GM21423 (cell line): ENCODE data around the gene ZNF845.
"Not testable (repeated sequence)": the region's sequence is repeated elsewhere in the genome, so short reads cannot be mapped to it uniquely, and the experiment has no call there.

Source experiments
- ATAC-seq: cut with Tn5 transposase; IDR thresholded peaks from one replicate; pipeline ENCODE4 v1.9.1; 2021; ENCODE audit warnings: mild to moderate bottlenecking, moderate library complexity; ENCODE audit not compliant: unreplicated experiment

The ZNF845 gene

DNA sequence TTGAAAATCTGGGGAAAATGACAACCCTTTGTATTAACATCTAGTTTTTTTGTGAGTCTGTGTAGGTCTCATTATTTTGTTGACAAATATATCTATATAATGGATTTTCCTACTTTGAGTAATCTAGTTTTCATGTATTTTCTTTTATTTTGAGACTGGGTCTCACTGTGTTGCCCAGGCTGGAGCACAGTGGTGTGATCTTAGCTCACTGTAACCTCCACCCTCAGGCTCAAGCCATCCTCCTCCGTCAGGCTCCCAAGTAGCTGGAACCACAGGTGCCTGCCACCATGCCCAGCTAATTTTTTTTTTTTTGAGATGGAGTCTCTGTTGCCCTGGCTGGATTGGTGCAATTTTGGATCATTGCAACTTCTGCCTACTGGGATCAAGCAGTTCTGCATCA is 41.2 kb downstream of the ZNF845 start:
- ATAC-seq, result no peak

DNA sequence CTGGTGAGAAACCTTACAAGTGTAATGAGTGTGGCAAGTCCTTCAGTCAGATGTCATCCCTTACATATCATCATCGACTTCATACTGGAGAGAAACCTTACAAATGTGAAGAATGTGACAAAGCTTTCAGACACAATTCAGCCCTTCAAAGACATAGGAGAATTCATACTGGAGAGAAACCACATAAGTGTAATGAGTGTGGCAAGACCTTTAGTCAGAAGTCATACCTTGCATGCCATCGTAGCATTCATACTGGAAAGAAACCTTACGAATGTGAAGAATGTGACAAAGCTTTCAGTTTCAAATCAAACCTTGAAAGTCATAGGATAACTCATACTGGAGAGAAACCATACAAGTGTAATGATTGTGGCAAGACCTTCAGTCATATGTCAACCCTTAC is 47.8 kb downstream of the ZNF845 start:
- ATAC-seq, result no peak

DNA sequence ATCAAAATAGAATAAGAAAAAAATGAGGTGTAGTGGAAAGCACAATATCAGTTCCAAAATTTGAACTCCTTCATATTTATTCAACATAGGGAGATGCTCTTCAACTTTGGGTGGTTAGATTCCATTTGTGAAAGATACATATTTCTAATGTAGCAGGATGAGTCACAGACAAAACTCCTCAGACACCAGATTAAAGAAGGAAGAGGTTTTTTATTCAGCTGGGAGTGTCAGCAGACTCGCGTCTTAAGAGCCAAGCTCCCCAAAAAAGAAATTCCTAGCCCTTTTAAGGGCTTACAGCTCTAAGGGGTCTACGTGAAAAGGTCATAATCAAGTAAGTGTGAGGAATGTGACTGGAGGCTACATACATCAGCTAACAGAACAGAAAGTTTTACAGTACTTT is 54.6 kb downstream of the ZNF845 start:
- ATAC-seq, result no peak

GRCh38 chr19:53388904-53389303 is 55.4 kb downstream of the ZNF845 start:
- ATAC-seq, result no peak

GRCh38 chr19:53389571-53389970 is 56.0 kb downstream of the ZNF845 start:
- no peak for ATAC-seq

GRCh38 chr19:53389978-53390377 is 56.4 kb downstream of the ZNF845 start:
- no peak for ATAC-seq

DNA sequence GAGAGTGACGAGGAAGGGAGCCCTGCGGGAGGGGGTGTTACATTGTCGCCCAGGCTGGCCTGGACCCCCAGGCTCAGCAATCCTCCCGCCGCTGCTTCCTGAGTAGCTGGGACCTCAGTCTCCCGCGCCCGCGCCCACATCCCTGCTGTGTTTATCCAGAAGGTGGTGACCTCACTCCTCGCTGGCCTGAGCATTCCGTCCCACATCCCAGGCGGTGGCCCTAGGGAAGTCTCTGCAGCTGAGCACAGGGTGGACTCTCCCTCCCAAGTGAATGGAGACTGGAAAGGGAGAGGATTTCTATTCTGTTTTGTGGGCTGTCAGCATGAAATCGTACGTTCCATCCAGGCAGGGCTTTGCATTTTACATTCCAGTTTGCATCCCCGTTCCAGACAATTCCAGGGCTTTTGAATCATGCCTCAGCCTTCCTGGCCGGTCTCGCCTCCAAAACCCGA is 61.0 kb downstream of the ZNF845 start:
- no peak for ATAC-seq

GRCh38 chr19:53394974-53395839 is 61.7 kb downstream of the ZNF845 start, which contains the start of gene ZNF765:
Gene ZNF765, plus strand, starts transcription at chr19:53395149. Its CDS starts 2,867 bp downstream, at chr19:53398016.
- ATAC-seq, result peak; percentile 97

DNA sequence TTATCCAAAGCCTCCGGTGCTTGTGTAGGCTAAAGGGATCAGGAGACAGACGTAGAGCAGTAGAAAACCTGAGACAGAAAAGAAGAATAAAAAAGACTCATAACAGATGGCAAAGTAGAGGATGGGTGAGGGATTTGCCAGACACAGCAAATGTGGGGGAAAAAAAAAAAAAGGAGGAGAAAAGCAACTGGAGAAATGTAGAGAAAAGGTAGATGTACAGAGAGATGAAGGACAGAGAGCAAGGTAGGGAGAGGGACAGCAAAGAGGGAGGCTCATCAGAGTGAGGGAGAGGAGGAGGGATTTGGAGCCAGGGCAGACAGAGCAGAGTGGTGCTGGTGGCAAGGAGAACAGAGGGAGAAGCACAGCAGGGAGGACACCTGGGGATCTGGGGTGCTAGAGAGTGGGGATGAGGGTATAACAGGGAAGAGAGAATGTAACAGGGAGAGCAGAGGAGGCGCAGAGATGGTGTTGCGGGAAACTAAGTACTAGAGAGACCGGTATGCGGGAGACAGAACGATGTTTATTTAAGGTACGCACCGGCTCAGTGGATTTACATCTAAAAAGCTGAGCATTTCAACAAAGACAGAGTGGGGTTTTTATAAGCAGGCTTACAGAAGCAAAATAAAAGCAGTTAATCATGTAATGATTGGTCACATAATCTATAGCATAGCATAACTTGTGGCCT is 62.4 kb downstream of the ZNF845 start:
- not testable (repeated sequence) for ATAC-seq

- no peak for ATAC-seq
These were observed 62.9 kb downstream of the ZNF845 start for GRCh38 chr19:53396525-53396868.

GRCh38 chr19:53397918-53398317 is 64.4 kb downstream of the ZNF845 start:
- not testable (repeated sequence) for ATAC-seq
